ENCODE results near the gene SLC2A9. TPM values are rescaled to one million over a fixed set of nuclear protein-coding genes. Genes with fewer than 3 reads are reported as not detected.

SLC2A9 gene
- polyA plus RNA-seq, 1 donor from 2014 or later = not detected

DNA sequence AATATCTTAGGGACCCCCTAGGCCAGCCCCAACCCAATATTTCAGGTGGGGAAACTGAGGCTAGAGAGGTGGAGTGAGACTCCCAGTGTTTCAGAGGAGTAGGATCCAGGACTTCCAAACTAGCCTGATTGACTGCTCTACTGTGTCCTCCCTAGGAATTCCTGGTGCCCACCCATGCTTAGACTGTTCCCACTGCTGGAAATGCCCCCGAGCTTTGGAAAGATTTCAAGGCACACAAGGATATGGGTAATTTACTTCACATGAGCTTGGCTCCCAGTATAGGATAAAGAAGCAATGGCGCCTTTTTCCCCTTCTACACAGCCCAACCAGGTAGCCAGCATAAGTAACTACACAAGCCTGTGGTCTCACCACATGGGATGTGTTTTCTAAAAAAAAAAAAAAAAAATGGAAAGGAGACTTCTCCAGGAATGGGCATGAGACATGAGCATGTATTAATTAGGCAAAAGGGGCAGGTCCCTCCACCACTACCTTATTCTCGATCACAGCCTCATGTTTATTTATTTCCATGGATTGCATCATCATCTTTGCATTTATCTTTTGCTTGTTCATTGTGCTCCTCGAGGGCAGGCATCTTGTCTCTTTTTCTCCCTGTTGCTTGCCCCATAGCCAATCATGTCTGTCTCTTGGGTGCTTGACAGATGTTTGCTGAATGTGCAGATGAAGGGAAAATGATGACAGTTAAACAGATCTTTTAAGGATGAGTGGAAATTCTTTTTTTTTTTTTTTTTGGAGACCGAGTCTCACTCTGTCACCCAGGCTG, 173.1 kb downstream of the SLC2A9 start:
- H3K4me2 ChIP-seq (ENCODE audit: low read length) = no peak overlapping the region
- H3K9me2 ChIP-seq (ENCODE audit: insufficient read depth, low read length) = no peaks in the 10 kb centered on the region
- no peaks in the 10 kb centered on the region for H3F3A ChIP-seq (ENCODE audit: insufficient read depth, low read length, poor library complexity, severe bottlenecking)
- TF ChIP-seq SMC3 (conservative IDR thresholded peaks at IDR 0.05; ENCODE audit: poor library complexity) = no peak
- no peaks in the 10 kb centered on the region for H4K20me1 ChIP-seq (ENCODE audit: insufficient read depth)
- no peaks in the 10 kb centered on the region for H3K27me3 ChIP-seq (ENCODE audit: insufficient read depth, low read depth, low read length)
- H3K36me3 ChIP-seq (ENCODE audit: insufficient read depth, low read length) = no peaks in the 10 kb centered on the region
- no peaks in the 10 kb centered on the region for H3K79me2 ChIP-seq (replicated peaks; ENCODE audit: insufficient read depth, low read length)
- H3K4me3 ChIP-seq (ENCODE audit: low read length) = no peak overlapping the region
- H3K27ac ChIP-seq (ENCODE audit: low read length) = no peak overlapping the region
- no peak overlapping the region for H3K9ac ChIP-seq (ENCODE audit: low read length)
- no peak overlapping the region for H2AFZ ChIP-seq (ENCODE audit: low read depth, low read length)
- no peaks in the 10 kb centered on the region for H3K9me3 ChIP-seq (ENCODE audit: low read length)

DNA sequence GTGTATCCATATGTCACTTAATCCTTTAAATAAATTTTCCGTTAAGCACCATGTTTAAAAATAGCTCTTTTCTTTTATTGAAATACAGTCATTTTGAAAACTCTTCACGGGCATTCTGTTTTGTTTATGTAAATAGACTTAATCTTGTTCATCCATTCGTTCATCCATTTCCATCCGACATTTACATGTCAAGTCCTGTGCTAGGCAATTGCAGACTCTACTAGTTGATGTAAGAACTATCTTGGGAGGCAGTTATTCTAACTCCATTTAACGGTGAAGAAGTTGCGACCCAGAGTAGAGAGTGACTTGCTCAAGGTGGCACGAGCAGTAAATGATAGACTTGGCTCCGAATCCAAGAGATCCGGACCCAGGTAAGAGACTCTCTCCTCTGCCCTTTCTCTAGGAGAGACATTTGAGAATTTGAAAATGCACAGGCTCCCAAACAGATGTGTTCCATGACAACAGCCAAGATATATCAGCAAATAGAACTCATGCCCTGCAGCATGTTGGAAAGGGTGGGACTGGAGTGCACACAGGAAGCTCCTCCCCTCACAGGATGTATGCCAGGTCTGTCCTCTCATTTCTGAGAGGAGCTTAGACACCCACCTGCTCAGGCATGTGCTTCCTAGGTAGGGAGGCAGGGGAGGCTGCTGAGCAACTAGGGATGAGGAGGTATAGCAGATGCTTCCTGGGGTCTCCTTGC, 175.4 kb downstream of the SLC2A9 start:
- H3K4me3 ChIP-seq (ENCODE audit: low read length) = no peak overlapping the region
- no peaks in the 10 kb centered on the region for H3K9me3 ChIP-seq (ENCODE audit: low read length)
- H3K9me2 ChIP-seq (ENCODE audit: insufficient read depth, low read length) = no peaks in the 10 kb centered on the region
- no peaks in the 10 kb centered on the region for H3K36me3 ChIP-seq (ENCODE audit: insufficient read depth, low read length)
- no peak overlapping the region for H3K9ac ChIP-seq (ENCODE audit: low read length)
- H2AFZ ChIP-seq (ENCODE audit: low read depth, low read length) = no peak overlapping the region
- TF ChIP-seq RAD21 (conservative IDR thresholded peaks at IDR 0.05) = no peak
- TF ChIP-seq, protein P1, sequence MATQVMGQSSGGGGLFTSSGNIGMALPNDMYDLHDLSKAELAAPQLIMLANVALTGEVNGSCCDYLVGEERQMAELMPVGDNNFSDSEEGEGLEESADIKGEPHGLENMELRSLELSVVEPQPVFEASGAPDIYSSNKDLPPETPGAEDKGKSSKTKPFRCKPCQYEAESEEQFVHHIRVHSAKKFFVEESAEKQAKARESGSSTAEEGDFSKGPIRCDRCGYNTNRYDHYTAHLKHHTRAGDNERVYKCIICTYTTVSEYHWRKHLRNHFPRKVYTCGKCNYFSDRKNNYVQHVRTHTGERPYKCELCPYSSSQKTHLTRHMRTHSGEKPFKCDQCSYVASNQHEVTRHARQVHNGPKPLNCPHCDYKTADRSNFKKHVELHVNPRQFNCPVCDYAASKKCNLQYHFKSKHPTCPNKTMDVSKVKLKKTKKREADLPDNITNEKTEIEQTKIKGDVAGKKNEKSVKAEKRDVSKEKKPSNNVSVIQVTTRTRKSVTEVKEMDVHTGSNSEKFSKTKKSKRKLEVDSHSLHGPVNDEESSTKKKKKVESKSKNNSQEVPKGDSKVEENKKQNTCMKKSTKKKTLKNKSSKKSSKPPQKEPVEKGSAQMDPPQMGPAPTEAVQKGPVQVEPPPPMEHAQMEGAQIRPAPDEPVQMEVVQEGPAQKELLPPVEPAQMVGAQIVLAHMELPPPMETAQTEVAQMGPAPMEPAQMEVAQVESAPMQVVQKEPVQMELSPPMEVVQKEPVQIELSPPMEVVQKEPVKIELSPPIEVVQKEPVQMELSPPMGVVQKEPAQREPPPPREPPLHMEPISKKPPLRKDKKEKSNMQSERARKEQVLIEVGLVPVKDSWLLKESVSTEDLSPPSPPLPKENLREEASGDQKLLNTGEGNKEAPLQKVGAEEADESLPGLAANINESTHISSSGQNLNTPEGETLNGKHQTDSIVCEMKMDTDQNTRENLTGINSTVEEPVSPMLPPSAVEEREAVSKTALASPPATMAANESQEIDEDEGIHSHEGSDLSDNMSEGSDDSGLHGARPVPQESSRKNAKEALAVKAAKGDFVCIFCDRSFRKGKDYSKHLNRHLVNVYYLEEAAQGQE (IDR thresholded peaks at IDR 0.05; ENCODE audit: borderline replicate concordance) = no peak
- TF ChIP-seq POLR2AphosphoS5 (IDR thresholded peaks at IDR 0.05) = no peak
- no peak for TF ChIP-seq MXI1 (conservative IDR thresholded peaks at IDR 0.05; ENCODE audit: poor library complexity, severe bottlenecking)
- TF ChIP-seq EZH2 (IDR thresholded peaks at IDR 0.05; ENCODE audit: borderline replicate concordance, insufficient read depth, low read length, poor library complexity, severe bottlenecking) = no peak
- TF ChIP-seq, protein P2, sequence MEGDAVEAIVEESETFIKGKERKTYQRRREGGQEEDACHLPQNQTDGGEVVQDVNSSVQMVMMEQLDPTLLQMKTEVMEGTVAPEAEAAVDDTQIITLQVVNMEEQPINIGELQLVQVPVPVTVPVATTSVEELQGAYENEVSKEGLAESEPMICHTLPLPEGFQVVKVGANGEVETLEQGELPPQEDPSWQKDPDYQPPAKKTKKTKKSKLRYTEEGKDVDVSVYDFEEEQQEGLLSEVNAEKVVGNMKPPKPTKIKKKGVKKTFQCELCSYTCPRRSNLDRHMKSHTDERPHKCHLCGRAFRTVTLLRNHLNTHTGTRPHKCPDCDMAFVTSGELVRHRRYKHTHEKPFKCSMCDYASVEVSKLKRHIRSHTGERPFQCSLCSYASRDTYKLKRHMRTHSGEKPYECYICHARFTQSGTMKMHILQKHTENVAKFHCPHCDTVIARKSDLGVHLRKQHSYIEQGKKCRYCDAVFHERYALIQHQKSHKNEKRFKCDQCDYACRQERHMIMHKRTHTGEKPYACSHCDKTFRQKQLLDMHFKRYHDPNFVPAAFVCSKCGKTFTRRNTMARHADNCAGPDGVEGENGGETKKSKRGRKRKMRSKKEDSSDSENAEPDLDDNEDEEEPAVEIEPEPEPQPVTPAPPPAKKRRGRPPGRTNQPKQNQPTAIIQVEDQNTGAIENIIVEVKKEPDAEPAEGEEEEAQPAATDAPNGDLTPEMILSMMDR (IDR thresholded peaks at IDR 0.05; ENCODE audit: poor library complexity, severe bottlenecking) = no peak
- no peak for TF ChIP-seq TAF1 (IDR thresholded peaks at IDR 0.05; ENCODE audit: low read depth)
- no peak for TF ChIP-seq SMC3 (conservative IDR thresholded peaks at IDR 0.05; ENCODE audit: poor library complexity)
- no peak for TF ChIP-seq EP300 (conservative IDR thresholded peaks at IDR 0.05; ENCODE audit: poor library complexity, severe bottlenecking)
- H4K20me1 ChIP-seq (ENCODE audit: insufficient read depth) = no peaks in the 10 kb centered on the region
- no peak overlapping the region for H3K27ac ChIP-seq (ENCODE audit: low read length)
- no peaks in the 10 kb centered on the region for H3K27me3 ChIP-seq (ENCODE audit: insufficient read depth, low read depth, low read length)
- H3K79me2 ChIP-seq (replicated peaks; ENCODE audit: insufficient read depth, low read length) = no peaks in the 10 kb centered on the region
- H3F3A ChIP-seq (ENCODE audit: insufficient read depth, low read length, poor library complexity, severe bottlenecking) = no peaks in the 10 kb centered on the region
- H3K4me2 ChIP-seq (ENCODE audit: low read length) = no peak overlapping the region
